ENCODE measurements around the gene PITPNM3. TPM values are rescaled to one million over a fixed set of nuclear protein-coding genes. Genes with fewer than 3 reads are reported as not detected.
A peak's percentile ranks its signal among the peaks of the same experiment; 100 is the strongest.

The PITPNM3 gene
- total RNA-seq, 5 donors from 2014 or later (not counting 1 experiment from before 2014, with no cell fraction given), result 0.20 to 0.98 (median 0.61) TPM

- 13% methylated on average over 8 of the region's 11 CpGs for WGBS (ENCODE audit: insufficient coverage)
Measured at GRCh38 chr17:6548578-6549330, 7.6 kb downstream of the PITPNM3 start.

GRCh38 chr17:6548034-6548433 is 8.3 kb downstream of the PITPNM3 start:
- H3K9me3 Mint-ChIP-seq, result no peaks in the 10 kb centered on the region
- no peak for ATAC-seq (replicated peaks in 1 of 4)
- Histone ChIP-seq H3K4me3 (ENCODE audit: control insufficient read depth in 1 of 2, extremely low read depth in 1 of 2, low read length in 1 of 2) (peak overlapping the region in 1 of 2 donors; percentile 1), H3K36me3 (ENCODE audit: control insufficient read depth in 2 of 2, extremely low read depth in 1 of 2, insufficient read depth in 1 of 2, low read length in 1 of 2) (no peaks in the 10 kb centered on the region), H3K4me1 (ENCODE audit: control insufficient read depth in 1 of 2, extremely low read depth in 1 of 2, insufficient read depth in 2 of 2, low read length in 2 of 2) (peaks cover 5 to 12% of the 10 kb centered on the region in 2 experiments), H3K9me3 (no peaks in the 10 kb centered on the region), H3K27ac (ENCODE audit: low read length) (no peak overlapping the region), H3K27me3 (replicated peaks in 1 of 2; ENCODE audit: control insufficient read depth in 2 of 2, extremely low read depth in 1 of 2, insufficient read depth in 2 of 2, low read length in 1 of 2) (peaks cover 0 to 10% of the 10 kb centered on the region in 2 experiments)
- DNase-seq, result no peak
- peaks cover 8 to 13% (median 12%) of the 10 kb centered on the region in 3 donors for H3K4me1 Mint-ChIP-seq
- no peaks in the 10 kb centered on the region for H3K36me3 Mint-ChIP-seq
- WGBS (ENCODE audit: insufficient coverage), result 46% methylated on average over 2 of the region's 5 CpGs
- ChIA-PET CTCF (no interaction called here), POLR2A (no interaction called here)
- peak overlapping the region in 1 of 3 donors; percentile 31 for H3K4me3 Mint-ChIP-seq
- H3K27me3 Mint-ChIP-seq, result peaks cover 3 to 4% of the 10 kb centered on the region in 2 donors
- no peak overlapping the region for H3K27ac Mint-ChIP-seq

More at GRCh38 chr17:6548578-6549330, 7.6 kb downstream of the PITPNM3 start:
- H3K4me3 Mint-ChIP-seq, result peak overlapping the region in 1 of 3 donors; percentile 31
- peaks cover 10 to 11% of the 10 kb centered on the region in 2 donors for H3K27me3 Mint-ChIP-seq
- ATAC-seq (replicated peaks in 1 of 4) (peak; percentile 74 to 93 (median 82)), DNase-seq (peak in 16 of 35 experiments; percentile 2 to 33 (median 14))
- Histone ChIP-seq H3K9me3 (no peaks in the 10 kb centered on the region), H3K36me3 (ENCODE audit: control insufficient read depth in 2 of 2, extremely low read depth in 1 of 2, insufficient read depth in 1 of 2, low read length in 1 of 2) (no peaks in the 10 kb centered on the region), H3K4me1 (ENCODE audit: control insufficient read depth in 1 of 2, extremely low read depth in 1 of 2, insufficient read depth in 2 of 2, low read length in 2 of 2) (peaks cover 5 to 12% of the 10 kb centered on the region in 2 experiments), H3K27ac (ENCODE audit: low read length) (no peak overlapping the region), H3K4me3 (ENCODE audit: control insufficient read depth in 1 of 2, extremely low read depth in 1 of 2, low read length in 1 of 2) (peak overlapping the region in 1 of 2 donors; percentile 1), H3K27me3 (replicated peaks in 1 of 2; ENCODE audit: control insufficient read depth in 2 of 2, extremely low read depth in 1 of 2, insufficient read depth in 2 of 2, low read length in 1 of 2) (peaks cover 2 to 15% of the 10 kb centered on the region in 2 experiments)
- H3K27ac Mint-ChIP-seq, result no peak overlapping the region
- ChIA-PET CTCF (no interaction called here), POLR2A (no interaction called here)
- no peaks in the 10 kb centered on the region for H3K36me3 Mint-ChIP-seq
- H3K9me3 Mint-ChIP-seq, result no peaks in the 10 kb centered on the region
- H3K4me1 Mint-ChIP-seq, result peaks cover 8 to 13% (median 12%) of the 10 kb centered on the region in 3 donors

- 75% methylated on average over 2 of the region's 6 CpGs for WGBS (ENCODE audit: insufficient coverage)
- Histone ChIP-seq H3K27ac (ENCODE audit: low read length) (no peak overlapping the region), H3K4me3 (ENCODE audit: control insufficient read depth in 1 of 2, extremely low read depth in 1 of 2, low read length in 1 of 2) (no peak overlapping the region), H3K36me3 (ENCODE audit: control insufficient read depth in 2 of 2, extremely low read depth in 1 of 2, insufficient read depth in 1 of 2, low read length in 1 of 2) (no peaks in the 10 kb centered on the region), H3K9me3 (no peaks in the 10 kb centered on the region), H3K4me1 (ENCODE audit: control insufficient read depth in 1 of 2, extremely low read depth in 1 of 2, insufficient read depth in 2 of 2, low read length in 2 of 2) (peaks cover 5 to 12% of the 10 kb centered on the region in 2 experiments), H3K27me3 (replicated peaks in 1 of 2; ENCODE audit: control insufficient read depth in 2 of 2, extremely low read depth in 1 of 2, insufficient read depth in 2 of 2, low read length in 1 of 2) (peaks cover 0 to 10% of the 10 kb centered on the region in 2 experiments)
- peaks cover under 1 to 4% of the 10 kb centered on the region in 2 donors for H3K27me3 Mint-ChIP-seq
- ChIA-PET CTCF (no interaction called here), POLR2A (no interaction called here)
- DNase-seq, result no peak
- no peak overlapping the region for H3K4me3 Mint-ChIP-seq
- H3K9me3 Mint-ChIP-seq, result no peaks in the 10 kb centered on the region
- peaks cover 8 to 13% (median 12%) of the 10 kb centered on the region in 3 donors for H3K4me1 Mint-ChIP-seq
- H3K27ac Mint-ChIP-seq, result no peak overlapping the region
- H3K36me3 Mint-ChIP-seq, result no peaks in the 10 kb centered on the region
- no peak for ATAC-seq (replicated peaks in 1 of 4)
Measured at GRCh38 chr17:6547336-6547735, 9.0 kb downstream of the PITPNM3 start.

- CTCF ChIA-PET, result no interaction called here
- Mint-ChIP-seq H3K4me1 (peaks cover 8 to 13% (median 12%) of the 10 kb centered on the region in 3 donors), H3K27me3 (peaks cover 0 to 4% of the 10 kb centered on the region in 2 donors), H3K27ac (no peak overlapping the region), H3K4me3 (no peak overlapping the region), H3K9me3 (no peaks in the 10 kb centered on the region), H3K36me3 (no peaks in the 10 kb centered on the region)
- peaks cover 5 to 12% of the 10 kb centered on the region in 2 experiments for H3K4me1 ChIP-seq (ENCODE audit: control insufficient read depth in 1 of 2, extremely low read depth in 1 of 2, insufficient read depth in 2 of 2, low read length in 2 of 2)
- peaks cover 0 to 10% of the 10 kb centered on the region in 2 experiments for H3K27me3 ChIP-seq (replicated peaks in 1 of 2; ENCODE audit: control insufficient read depth in 2 of 2, extremely low read depth in 1 of 2, insufficient read depth in 2 of 2, low read length in 1 of 2)
- ATAC-seq (replicated peaks in 1 of 4) (no peak), DNase-seq (no peak)
- POLR2A ChIA-PET, result no interaction called here
- no peaks in the 10 kb centered on the region for H3K36me3 ChIP-seq (ENCODE audit: control insufficient read depth in 2 of 2, extremely low read depth in 1 of 2, insufficient read depth in 1 of 2, low read length in 1 of 2)
- no peak overlapping the region for H3K27ac ChIP-seq (ENCODE audit: low read length)
- WGBS (ENCODE audit: insufficient coverage), result 64% methylated on average over 8 of the region's 10 CpGs
- H3K9me3 ChIP-seq, result no peaks in the 10 kb centered on the region
- no peak overlapping the region for H3K4me3 ChIP-seq (ENCODE audit: control insufficient read depth in 1 of 2, extremely low read depth in 1 of 2, low read length in 1 of 2)
Measured at GRCh38 chr17:6546069-6546718, 10.2 kb downstream of the PITPNM3 start.

- CTCF ChIA-PET, result no interaction called here
Measured at GRCh38 chr17:6545291-6545690, 11.1 kb downstream of the PITPNM3 start.

GRCh38 chr17:6544011-6544370 is 12.4 kb downstream of the PITPNM3 start:
- H3K36me3 ChIP-seq (ENCODE audit: control insufficient read depth in 2 of 2, extremely low read depth in 1 of 2, insufficient read depth in 1 of 2, low read length in 1 of 2), result no peaks in the 10 kb centered on the region
- no peak overlapping the region for H3K27ac Mint-ChIP-seq
- ATAC-seq (replicated peaks in 1 of 4) (no peak), DNase-seq (no peak)
- POLR2A ChIA-PET, result no interaction called here
- no peaks in the 10 kb centered on the region for H3K9me3 ChIP-seq
- H3K4me1 Mint-ChIP-seq, result peaks cover 8 to 11% (median 10%) of the 10 kb centered on the region in 3 donors
- WGBS (ENCODE audit: insufficient coverage), result 88% methylated on average over 5 of the region's 5 CpGs
- H3K27ac ChIP-seq (ENCODE audit: low read length), result no peak overlapping the region
- peaks cover 0 to 14% of the 10 kb centered on the region in 2 experiments for H3K27me3 ChIP-seq (replicated peaks in 1 of 2; ENCODE audit: control insufficient read depth in 2 of 2, extremely low read depth in 1 of 2, insufficient read depth in 2 of 2, low read length in 1 of 2)
- CTCF ChIA-PET, result no interaction called here
- H3K4me3 ChIP-seq (ENCODE audit: control insufficient read depth in 1 of 2, extremely low read depth in 1 of 2, low read length in 1 of 2), result no peak overlapping the region
- H3K4me1 ChIP-seq (ENCODE audit: control insufficient read depth in 1 of 2, extremely low read depth in 1 of 2, insufficient read depth in 2 of 2, low read length in 2 of 2), result peaks cover 5 to 11% of the 10 kb centered on the region in 2 experiments
- no peaks in the 10 kb centered on the region for H3K36me3 Mint-ChIP-seq
- H3K4me3 Mint-ChIP-seq, result no peak overlapping the region
- H3K27me3 Mint-ChIP-seq, result peaks cover 0 to 9% of the 10 kb centered on the region in 2 donors
- H3K9me3 Mint-ChIP-seq, result peaks cover 0 to 3% (median 3%) of the 10 kb centered on the region in 3 donors

More at GRCh38 chr17:6545291-6545690, 11.1 kb downstream of the PITPNM3 start:
- WGBS (ENCODE audit: insufficient coverage), result 82% methylated on average over 8 of the region's 8 CpGs
- Mint-ChIP-seq H3K4me1 (peaks cover 8 to 13% (median 12%) of the 10 kb centered on the region in 3 donors), H3K27ac (no peak overlapping the region), H3K27me3 (peaks cover 0 to 4% of the 10 kb centered on the region in 2 donors), H3K36me3 (no peaks in the 10 kb centered on the region), H3K4me3 (no peak overlapping the region), H3K9me3 (no peaks in the 10 kb centered on the region)
- Histone ChIP-seq H3K4me3 (ENCODE audit: control insufficient read depth in 1 of 2, extremely low read depth in 1 of 2, low read length in 1 of 2) (no peak overlapping the region), H3K4me1 (ENCODE audit: control insufficient read depth in 1 of 2, extremely low read depth in 1 of 2, insufficient read depth in 2 of 2, low read length in 2 of 2) (peaks cover 5 to 12% of the 10 kb centered on the region in 2 experiments), H3K27me3 (replicated peaks in 1 of 2; ENCODE audit: control insufficient read depth in 2 of 2, extremely low read depth in 1 of 2, insufficient read depth in 2 of 2, low read length in 1 of 2) (peaks cover 0 to 10% of the 10 kb centered on the region in 2 experiments), H3K9me3 (no peaks in the 10 kb centered on the region), H3K27ac (ENCODE audit: low read length) (no peak overlapping the region), H3K36me3 (ENCODE audit: control insufficient read depth in 2 of 2, extremely low read depth in 1 of 2, insufficient read depth in 1 of 2, low read length in 1 of 2) (no peaks in the 10 kb centered on the region)
- POLR2A ChIA-PET, result no interaction called here
- DNase-seq (no peak), ATAC-seq (replicated peaks in 1 of 4) (no peak)

Data from T-cell (primary cell).